K562 (cell line): Measurements from ENCODE around the gene RHOC. TPM values are rescaled to one million over a fixed set of nuclear protein-coding genes. Genes with fewer than 3 reads are reported as not detected.

Experiments
- C11orf30 ChIP-seq: fragments of 450-650 bp; IDR thresholded peaks from 2 replicates; pipeline ENCODE4 v1.6.1; 2016; ENCODE audit warnings: low read depth, mild to moderate bottlenecking
- FOXK1 ChIP-seq: sonication (generic); formaldehyde crosslinking; IDR thresholded peaks from 2 replicates; pipeline ENCODE4 v1.8.0; 2022; ENCODE audit warnings: missing genetic modification reagents, mild to moderate bottlenecking, borderline replicate concordance
- HCFC1 ChIP-seq: IDR thresholded peaks from 2 replicates; pipeline ENCODE4 v1.6.1; 2012; ENCODE audit warnings: low read depth, low read length, improper control_type of control experiment
- MGA ChIP-seq: fragments of 450-650 bp; IDR thresholded peaks from 2 replicates; pipeline ENCODE4 v1.6.1; 2016; ENCODE audit warnings: mild to moderate bottlenecking, moderate library complexity
- polyA plus RNA-seq, 8 experiments: library from polyadenylated mRNA; depleted of rRNA in 4 of 8; stranded (reverse) in 5 of 8; unstranded in 3 of 8; fragments of >200 nt; fragmentation: Nextera tagmentation in 2 of 8; fragmentation: Illumina TruSeq in 1 of 8; extraction: Ambion mirVana in 2 of 8; extraction: Trizol in 1 of 8; gene quantifications; 2 replicates each; pipeline versions ENCODE4 v1.2.1 to v1.2.3, GENCODE V29; 2011 to 2014; ENCODE audit warnings: inconsistent platforms in 1 of 8, missing spikeins in 1 of 8
- total RNA-seq, 7 experiments: library from RNA; depleted of rRNA in 6 of 7; stranded (reverse); fragments of >200 nt in 6 of 7; fragmentation: Illumina TruSeq in 2 of 7; extraction: Trizol in 2 of 7; gene quantifications; 2 replicates each; pipeline versions ENCODE4 v1.2.1 to v1.2.3, GENCODE V29; 2011 to 2021; ENCODE audit warnings: low replicate concordance in 1 of 7

The RHOC gene
- total and polyA plus RNA-seq, 9 of the 15 experiments (the other 6 are each of a cell fraction or from before 2014, with no cell fraction given) = 35.2 to 364 (median 204) TPM

- no peak for TF ChIP-seq MGA
- TF ChIP-seq HCFC1 = no peak
- TF ChIP-seq C11orf30 = no peak
- no peak for TF ChIP-seq FOXK1 (CRISPR knock-in tag)
Observed at GRCh38 chr1:112710586-112710985, 3.7 kb upstream of the RHOC start (continued).
